NT2/D1 (cell line): ENCODE measurements around the gene METTL24.

Experiments used
- SUZ12 ChIP-seq: IDR thresholded peaks from 2 replicates; pipeline ENCODE4 v1.6.1; 2011; ENCODE audit not compliant: insufficient read length, insufficient read depth; ENCODE audit errors: extremely low read depth
- YY1 ChIP-seq: IDR thresholded peaks from 2 replicates; pipeline ENCODE4 v1.6.1; 2011; ENCODE audit not compliant: insufficient read length, insufficient read depth
- ZNF274 ChIP-seq: IDR thresholded peaks from 2 replicates; pipeline ENCODE4 v1.6.1; 2011; ENCODE audit warnings: mild to moderate bottlenecking, low read depth, low read length

DNA sequence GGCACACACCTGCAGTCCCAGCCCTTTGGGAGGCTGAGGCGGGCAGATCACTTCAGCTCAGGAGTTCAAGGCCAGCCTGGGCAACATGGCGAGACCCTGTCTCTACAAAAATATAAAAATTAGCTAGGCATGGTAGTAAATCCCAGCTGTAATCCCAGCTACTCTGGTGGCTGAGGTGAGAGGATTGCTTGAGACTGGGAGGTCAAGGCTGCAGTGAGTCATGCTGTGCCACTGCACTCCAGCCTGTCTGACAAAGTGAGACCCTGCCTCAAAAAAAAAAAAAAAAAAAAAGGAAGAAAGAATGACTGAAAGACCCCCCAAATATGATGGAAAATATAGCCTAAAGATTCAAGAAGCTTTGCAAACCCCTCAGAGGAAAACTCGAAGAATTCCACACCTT lies 26.8 kb downstream of the METTL24 start:
- TF ChIP-seq ZNF274 (no peak), SUZ12 (no peak), YY1 (no peak)
